Erythroblast (primary cell): ENCODE data around the gene GIMAP5.

Experiments used
- GATA1 ChIP-seq: IDR thresholded peaks from 2 replicates; pipeline ENCODE4 v1.6.1; 2011; ENCODE audit warnings: low read depth, mild to moderate bottlenecking, control low read depth, low read length, moderate library complexity
- POLR2A ChIP-seq: IDR thresholded peaks from 2 replicates; pipeline ENCODE4 v1.6.1; 2011; ENCODE audit warnings: mild to moderate bottlenecking, low read length

DNA sequence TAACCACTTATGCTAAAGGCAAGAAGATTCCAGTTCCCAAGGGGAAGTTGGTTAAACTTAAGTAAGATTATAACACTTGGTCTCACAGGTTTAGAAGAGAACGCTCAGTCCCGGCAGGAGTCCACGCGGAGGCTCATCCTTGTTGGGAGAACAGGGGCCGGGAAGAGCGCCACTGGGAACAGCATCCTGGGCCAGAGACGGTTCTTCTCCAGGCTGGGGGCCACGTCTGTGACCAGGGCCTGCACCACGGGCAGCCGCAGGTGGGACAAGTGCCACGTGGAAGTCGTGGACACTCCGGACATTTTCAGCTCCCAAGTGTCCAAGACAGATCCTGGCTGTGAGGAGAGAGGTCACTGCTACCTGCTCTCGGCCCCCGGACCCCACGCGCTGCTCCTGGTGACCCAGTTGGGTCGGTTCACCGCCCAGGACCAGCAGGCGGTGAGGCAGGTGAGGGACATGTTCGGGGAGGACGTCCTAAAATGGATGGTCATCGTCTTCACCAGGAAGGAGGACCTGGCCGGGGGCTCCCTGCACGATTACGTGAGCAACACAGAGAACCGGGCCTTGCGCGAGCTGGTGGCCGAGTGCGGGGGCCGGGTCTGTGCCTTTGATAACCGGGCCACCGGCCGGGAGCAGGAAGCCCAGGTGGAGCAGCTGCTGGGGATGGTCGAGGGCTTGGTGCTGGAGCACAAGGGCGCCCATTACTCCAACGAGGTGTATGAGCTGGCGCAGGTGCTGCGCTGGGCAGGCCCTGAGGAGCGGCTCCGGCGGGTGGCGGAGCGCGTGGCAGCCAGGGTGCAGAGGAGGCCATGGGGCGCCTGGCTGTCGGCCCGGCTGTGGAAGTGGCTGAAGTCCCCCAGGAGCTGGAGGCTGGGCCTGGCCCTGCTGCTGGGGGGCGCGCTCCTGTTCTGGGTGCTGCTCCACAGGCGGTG is 17.0 kb upstream of the GIMAP5 start:
- TF ChIP-seq GATA1, result no peak
- no peak for TF ChIP-seq POLR2A
